Measurements from ENCODE around the gene MAGEA6.
"Not testable (repeated sequence)": the region's sequence is repeated elsewhere in the genome, so short reads cannot be mapped to it uniquely, and the experiment has no call there.

Gene MAGEA6

DNA sequence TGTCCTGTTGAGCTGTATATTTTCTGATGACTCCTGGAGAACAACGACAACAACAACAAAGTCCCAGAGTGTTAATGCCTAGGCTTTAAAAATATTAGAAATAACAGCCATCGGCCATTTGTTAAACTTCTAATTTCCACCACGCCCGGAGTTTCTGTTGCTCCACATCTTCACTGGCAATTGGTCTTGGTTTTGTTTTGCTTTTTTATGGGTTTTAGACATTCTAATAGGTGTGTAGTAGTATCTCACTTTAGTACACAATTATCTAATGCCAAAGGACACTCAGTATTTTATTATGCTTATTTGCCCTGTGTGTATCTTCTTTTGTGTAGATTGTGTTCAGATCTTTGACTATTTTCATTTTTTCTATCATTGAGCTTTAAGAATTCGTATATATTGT is 30.9 kb downstream of the MAGEA6 start:
- Histone ChIP-seq H3K4me1 (ENCODE audit: control insufficient read depth in 1 of 2, insufficient read depth in 1 of 2, low read depth in 1 of 2, low read length in 1 of 2) (no peaks in the 10 kb centered on the region), H3K27ac (no peak overlapping the region)

DNA sequence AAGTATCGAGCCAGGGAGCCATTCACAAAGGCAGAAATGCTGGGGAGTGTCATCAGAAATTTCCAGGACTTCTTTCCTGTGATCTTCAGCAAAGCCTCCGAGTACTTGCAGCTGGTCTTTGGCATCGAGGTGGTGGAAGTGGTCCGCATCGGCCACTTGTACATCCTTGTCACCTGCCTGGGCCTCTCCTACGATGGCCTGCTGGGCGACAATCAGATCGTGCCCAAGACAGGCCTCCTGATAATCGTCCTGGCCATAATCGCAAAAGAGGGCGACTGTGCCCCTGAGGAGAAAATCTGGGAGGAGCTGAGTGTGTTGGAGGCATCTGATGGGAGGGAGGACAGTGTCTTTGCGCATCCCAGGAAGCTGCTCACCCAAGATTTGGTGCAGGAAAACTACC is 33.0 kb downstream of the MAGEA6 start:
- H3K27ac ChIP-seq; H3K4me3 ChIP-seq (ENCODE audit: low read depth in 1 of 2, low read length in 1 of 2); H3K36me3 ChIP-seq; H3K27me3 ChIP-seq; H3K9me3 ChIP-seq; H3K4me1 ChIP-seq (ENCODE audit: control insufficient read depth in 1 of 2, insufficient read depth in 1 of 2, low read depth in 1 of 2, low read length in 1 of 2): not testable (repeated sequence)

More for the DNA sequence above, 30.9 kb downstream of the MAGEA6 start:
- Histone ChIP-seq H3K9me3 (no peaks in the 10 kb centered on the region), H3K36me3 (no peaks in the 10 kb centered on the region), H3K4me3 (ENCODE audit: low read depth in 1 of 2, low read length in 1 of 2) (no peak overlapping the region), H3K27me3 (no peaks in the 10 kb centered on the region)
- TF ChIP-seq, protein P1, sequence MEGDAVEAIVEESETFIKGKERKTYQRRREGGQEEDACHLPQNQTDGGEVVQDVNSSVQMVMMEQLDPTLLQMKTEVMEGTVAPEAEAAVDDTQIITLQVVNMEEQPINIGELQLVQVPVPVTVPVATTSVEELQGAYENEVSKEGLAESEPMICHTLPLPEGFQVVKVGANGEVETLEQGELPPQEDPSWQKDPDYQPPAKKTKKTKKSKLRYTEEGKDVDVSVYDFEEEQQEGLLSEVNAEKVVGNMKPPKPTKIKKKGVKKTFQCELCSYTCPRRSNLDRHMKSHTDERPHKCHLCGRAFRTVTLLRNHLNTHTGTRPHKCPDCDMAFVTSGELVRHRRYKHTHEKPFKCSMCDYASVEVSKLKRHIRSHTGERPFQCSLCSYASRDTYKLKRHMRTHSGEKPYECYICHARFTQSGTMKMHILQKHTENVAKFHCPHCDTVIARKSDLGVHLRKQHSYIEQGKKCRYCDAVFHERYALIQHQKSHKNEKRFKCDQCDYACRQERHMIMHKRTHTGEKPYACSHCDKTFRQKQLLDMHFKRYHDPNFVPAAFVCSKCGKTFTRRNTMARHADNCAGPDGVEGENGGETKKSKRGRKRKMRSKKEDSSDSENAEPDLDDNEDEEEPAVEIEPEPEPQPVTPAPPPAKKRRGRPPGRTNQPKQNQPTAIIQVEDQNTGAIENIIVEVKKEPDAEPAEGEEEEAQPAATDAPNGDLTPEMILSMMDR (IDR thresholded peaks at IDR 0.05), result no peak

DNA sequence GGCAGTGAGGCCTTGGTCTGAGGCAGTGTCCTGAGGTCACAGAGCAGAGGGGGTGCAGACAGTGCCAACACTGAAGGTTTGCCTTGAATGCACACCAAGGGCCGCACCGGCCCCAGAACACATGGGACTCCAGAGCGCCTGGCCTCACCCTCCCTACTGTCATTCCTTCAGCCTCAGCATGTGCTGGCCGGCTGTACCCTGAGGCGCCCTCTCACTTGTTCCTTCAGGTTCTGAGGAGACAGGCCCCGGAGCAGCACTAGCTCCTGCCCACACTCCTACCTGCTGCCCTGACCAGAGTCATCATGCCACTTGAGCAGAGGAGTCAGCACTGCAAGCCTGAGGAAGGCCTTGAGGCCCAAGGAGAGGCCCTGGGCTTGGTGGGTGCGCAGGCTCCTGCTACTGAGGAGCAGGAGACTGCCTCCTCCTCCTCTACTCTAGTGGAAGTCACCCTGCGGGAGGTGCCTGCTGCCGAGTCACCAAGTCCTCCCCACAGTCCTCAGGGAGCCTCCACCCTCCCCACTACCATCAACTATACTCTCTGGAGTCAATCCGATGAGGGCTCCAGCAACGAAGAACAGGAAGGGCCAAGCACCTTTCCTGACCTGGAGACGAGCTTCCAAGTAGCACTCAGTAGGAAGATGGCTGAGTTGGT is 33.5 kb downstream of the MAGEA6 start:
- no peaks in the 10 kb centered on the region for H3K9me3 ChIP-seq
- no peaks in the 10 kb centered on the region for H3K27me3 ChIP-seq
- no peaks in the 10 kb centered on the region for H3K36me3 ChIP-seq
- no peak overlapping the region for H3K27ac ChIP-seq
- TF ChIP-seq, protein P1 (IDR thresholded peaks at IDR 0.05), result no peak
- H3K4me1 ChIP-seq (ENCODE audit: control insufficient read depth in 1 of 2, insufficient read depth in 1 of 2, low read depth in 1 of 2, low read length in 1 of 2), result no peaks in the 10 kb centered on the region
- H3K4me3 ChIP-seq (ENCODE audit: low read depth in 1 of 2, low read length in 1 of 2), result no peak overlapping the region

DNA sequence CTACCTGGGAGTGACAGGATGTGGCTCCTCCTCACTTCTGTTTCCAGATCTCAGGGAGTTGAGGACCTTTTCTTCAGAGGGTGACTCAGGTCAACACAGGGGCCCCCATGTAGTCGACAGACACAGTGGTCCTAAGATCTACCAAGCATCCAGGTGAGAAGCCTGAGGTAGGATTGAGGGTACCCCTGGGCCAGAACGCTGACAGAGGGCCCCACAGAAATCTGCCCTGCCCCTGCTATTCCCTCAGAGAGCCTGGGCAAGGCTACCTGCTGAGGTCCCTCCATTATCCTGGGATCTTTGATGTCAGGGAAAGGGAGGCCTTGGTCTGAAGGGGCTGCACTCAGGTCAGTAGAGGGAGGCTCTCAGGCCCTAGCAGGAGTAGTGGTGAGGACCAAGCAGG is 34.4 kb downstream of the MAGEA6 start:
- Histone ChIP-seq H3K4me1 (ENCODE audit: control insufficient read depth in 1 of 2, insufficient read depth in 1 of 2, low read depth in 1 of 2, low read length in 1 of 2) (no peaks in the 10 kb centered on the region), H3K9me3 (no peaks in the 10 kb centered on the region), H3K4me3 (ENCODE audit: low read depth in 1 of 2, low read length in 1 of 2) (no peak overlapping the region), H3K27ac (no peak overlapping the region), H3K36me3 (no peaks in the 10 kb centered on the region), H3K27me3 (no peaks in the 10 kb centered on the region)
- TF ChIP-seq, protein P1 (IDR thresholded peaks at IDR 0.05), result no peak

DNA sequence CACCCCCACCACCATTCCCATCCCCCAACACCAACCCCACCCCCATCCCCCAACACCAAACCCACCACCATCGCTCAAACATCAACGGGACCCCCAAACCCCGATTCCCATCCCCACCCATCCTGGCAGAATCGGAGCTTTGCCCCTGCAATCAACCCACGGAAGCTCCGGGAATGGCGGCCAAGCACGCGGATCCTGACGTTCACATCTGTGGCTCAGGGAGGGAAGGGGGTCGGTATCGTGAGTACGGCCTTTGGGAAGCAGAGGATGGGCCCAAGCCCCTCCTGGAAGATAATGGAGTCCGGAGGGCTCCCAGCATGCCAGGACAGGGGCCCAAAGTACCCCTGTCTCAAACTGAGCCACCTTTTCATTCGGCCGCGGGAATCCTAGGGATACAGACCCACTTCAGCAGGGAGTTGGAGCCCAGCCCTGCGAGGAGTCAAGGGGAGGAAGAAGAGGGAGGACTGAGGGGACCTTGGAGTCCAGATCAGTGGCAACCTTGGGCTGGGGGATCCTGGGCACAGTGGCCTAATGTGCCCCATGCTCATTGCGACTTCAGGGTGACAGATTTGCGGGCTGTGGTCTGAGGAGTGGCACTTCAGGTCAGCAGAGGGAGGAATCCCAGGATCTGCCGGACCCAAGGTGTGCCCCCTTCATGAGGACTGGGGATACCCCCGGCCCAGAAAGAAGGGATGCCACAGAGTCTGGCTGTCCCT is 35.2 kb downstream of the MAGEA6 start:
- not testable (repeated sequence) for H3K27me3 ChIP-seq; H3K27ac ChIP-seq; H3K4me3 ChIP-seq (ENCODE audit: low read depth in 1 of 2, low read length in 1 of 2); H3K9me3 ChIP-seq; H3K4me1 ChIP-seq (ENCODE audit: control insufficient read depth in 1 of 2, insufficient read depth in 1 of 2, low read depth in 1 of 2, low read length in 1 of 2); H3K36me3 ChIP-seq

DNA sequence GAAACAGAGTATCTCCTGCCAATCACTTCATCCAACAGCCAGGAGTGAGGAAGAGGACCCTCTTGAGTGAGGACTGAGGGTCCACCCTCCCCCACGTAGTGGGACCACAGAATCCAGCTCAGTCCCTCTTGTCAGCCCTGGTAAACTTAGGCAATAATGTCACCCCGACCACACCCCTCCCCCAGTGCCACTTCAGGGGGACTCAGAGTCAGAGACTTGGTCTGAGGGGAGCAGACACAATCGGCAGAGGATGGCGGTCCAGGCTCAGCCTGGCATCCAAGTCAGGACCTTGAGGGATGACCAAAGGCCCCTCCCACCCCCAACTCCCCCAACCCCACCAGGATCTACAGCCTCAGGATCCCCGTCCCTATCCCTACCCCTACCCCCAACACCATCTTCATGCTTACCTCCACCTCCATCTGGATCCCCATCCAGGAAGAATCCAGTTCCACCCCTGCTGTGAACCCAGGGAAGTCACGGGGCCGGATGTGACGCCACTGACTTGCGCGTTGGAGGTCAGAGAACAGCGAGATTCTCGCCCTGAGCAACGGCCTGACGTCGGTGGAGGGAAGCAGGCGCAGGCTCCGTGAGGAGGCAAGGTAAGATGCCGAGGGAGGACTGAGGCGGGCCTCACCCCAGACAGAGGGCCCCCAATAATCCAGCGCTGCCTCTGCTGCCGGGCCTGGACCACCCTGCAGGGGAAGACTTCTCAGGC is 36.1 kb downstream of the MAGEA6 start, which contains the start of the genes CSAG1 and MAGEA12:
Gene CSAG1 (minus strand): TSS at position 461 of the 715 bp plus-strand sequence. CDS start 1,261 bp downstream, outside the sequence.
Gene MAGEA12 (plus strand): TSS at position 497 of the 715 bp plus-strand sequence. CDS start 2,405 bp downstream, outside the sequence.
- no peaks in the 10 kb centered on the region for H3K4me1 ChIP-seq (ENCODE audit: control insufficient read depth in 1 of 2, insufficient read depth in 1 of 2, low read depth in 1 of 2, low read length in 1 of 2)
- H3K27me3 ChIP-seq, result no peaks in the 10 kb centered on the region
- TF ChIP-seq, protein P1 (IDR thresholded peaks at IDR 0.05), result no peak
- no peaks in the 10 kb centered on the region for H3K9me3 ChIP-seq
- no peak within 1 kb of the TSS for H3K27ac ChIP-seq
- no peaks in the 10 kb centered on the region for H3K36me3 ChIP-seq
- no peak within 1 kb of the TSS for H3K4me3 ChIP-seq (ENCODE audit: low read depth in 1 of 2, low read length in 1 of 2)

All from neutrophil (primary cell).